Stimulated activated naive CD8-positive, alpha-beta T cell treated with anti-CD3 and anti-CD28 coated beads, Interleukin-15, amount 100 ng/mL, for 72 hours (primary cell): ENCODE results near the gene IGSF21.
"Not testable (repeated sequence)": the region's sequence is repeated elsewhere in the genome, so short reads cannot be mapped to it uniquely, and the experiment has no call there.

Experiments used
- ATAC-seq: fragments of 150-1000 bp; cut with Tn5 transposase; 2 replicates; pipeline ENCODE4 v1.10.0; 2021; ENCODE audit warnings: mild to moderate bottlenecking, moderate library complexity
- DNase-seq, 2 donors: peaks; one replicate each; pipeline ENCODE4 v3.0.0; 2021 to 2022
- H3K27ac Mint-ChIP-seq, 2 donors: one replicate each; pipeline ENCODE4 v1.8.0; 2022; ENCODE audit warnings: mild to moderate bottlenecking in 2 of 2, mixed read lengths in 2 of 2, moderate library complexity in 2 of 2
- H3K27me3 Mint-ChIP-seq: one replicate; pipeline ENCODE4 v1.8.0; 2022; ENCODE audit warnings: mixed read lengths
- H3K4me1 Mint-ChIP-seq: one replicate; pipeline ENCODE4 v1.8.0; 2022; ENCODE audit warnings: mild to moderate bottlenecking, mixed read lengths
- H3K4me3 Mint-ChIP-seq, 2 donors: one replicate each; pipeline ENCODE4 v1.8.0; 2022; ENCODE audit warnings: mild to moderate bottlenecking in 2 of 2, mixed read lengths in 2 of 2, moderate library complexity in 1 of 2
- H3K9me3 Mint-ChIP-seq, 2 donors: one replicate each; pipeline ENCODE4 v1.8.0; 2022; ENCODE audit warnings: mixed read lengths in 2 of 2

Gene IGSF21

GRCh38 chr1:18350747-18351146 lies 243.1 kb downstream of the IGSF21 start:
- no peak for ATAC-seq
- Mint-ChIP-seq H3K27ac (no peak overlapping the region), H3K4me3 (no peak overlapping the region), H3K27me3 (peaks cover 39% of the 10 kb centered on the region), H3K9me3 (no peaks in the 10 kb centered on the region), H3K4me1 (no peaks in the 10 kb centered on the region)
- DNase-seq = no peak

- H3K27me3 Mint-ChIP-seq = peaks cover 38% of the 10 kb centered on the region
- DNase-seq = no peak
- H3K4me1 Mint-ChIP-seq = no peaks in the 10 kb centered on the region
- no peak overlapping the region for H3K27ac Mint-ChIP-seq
- H3K4me3 Mint-ChIP-seq = no peak overlapping the region
- no peaks in the 10 kb centered on the region for H3K9me3 Mint-ChIP-seq
- no peak for ATAC-seq
Measured at GRCh38 chr1:18351735-18352134, 244.1 kb downstream of the IGSF21 start.

- Mint-ChIP-seq H3K9me3 (no peaks in the 10 kb centered on the region), H3K27me3 (peaks cover 48% of the 10 kb centered on the region), H3K4me3 (no peak overlapping the region), H3K27ac (no peak overlapping the region), H3K4me1 (no peaks in the 10 kb centered on the region)
- no peak for ATAC-seq
- DNase-seq = no peak
Measured at GRCh38 chr1:18352636-18353265, 245.2 kb downstream of the IGSF21 start.

- Mint-ChIP-seq H3K9me3 (no peaks in the 10 kb centered on the region), H3K27ac (no peak overlapping the region)
Measured at GRCh38 chr1:18353528-18353927, 245.9 kb downstream of the IGSF21 start.

GRCh38 chr1:18353992-18354391 lies 246.4 kb downstream of the IGSF21 start:
- ATAC-seq = no peak
- DNase-seq = no peak
- H3K4me3 Mint-ChIP-seq = no peak overlapping the region
- H3K4me1 Mint-ChIP-seq = no peaks in the 10 kb centered on the region
- H3K27me3 Mint-ChIP-seq = peaks cover 52% of the 10 kb centered on the region
- H3K27ac Mint-ChIP-seq = no peak overlapping the region
- H3K9me3 Mint-ChIP-seq = no peaks in the 10 kb centered on the region

More at GRCh38 chr1:18353528-18353927, 245.9 kb downstream of the IGSF21 start:
- H3K4me1 Mint-ChIP-seq = no peaks in the 10 kb centered on the region
- no peak for ATAC-seq
- peaks cover 52% of the 10 kb centered on the region for H3K27me3 Mint-ChIP-seq
- no peak overlapping the region for H3K4me3 Mint-ChIP-seq
- no peak for DNase-seq

GRCh38 chr1:18354612-18355011 lies 247.0 kb downstream of the IGSF21 start:
- ATAC-seq (no peak), DNase-seq (no peak)
- Mint-ChIP-seq H3K27me3 (peaks cover 52% of the 10 kb centered on the region), H3K27ac (no peak overlapping the region), H3K4me3 (no peak overlapping the region), H3K9me3 (no peaks in the 10 kb centered on the region), H3K4me1 (no peaks in the 10 kb centered on the region)

- DNase-seq = no peak
- H3K27ac Mint-ChIP-seq = no peak overlapping the region
- H3K27me3 Mint-ChIP-seq = peaks cover 52% of the 10 kb centered on the region
- no peak for ATAC-seq
- H3K9me3 Mint-ChIP-seq = no peaks in the 10 kb centered on the region
- H3K4me3 Mint-ChIP-seq = no peak overlapping the region
- no peaks in the 10 kb centered on the region for H3K4me1 Mint-ChIP-seq
Measured at GRCh38 chr1:18357622-18358230, 250.1 kb downstream of the IGSF21 start.

- H3K27me3 Mint-ChIP-seq = peaks cover 51% of the 10 kb centered on the region
- H3K4me1 Mint-ChIP-seq = no peaks in the 10 kb centered on the region
- no peak for DNase-seq
- no peak overlapping the region for H3K27ac Mint-ChIP-seq
- ATAC-seq = no peak
- no peak overlapping the region for H3K4me3 Mint-ChIP-seq
- no peaks in the 10 kb centered on the region for H3K9me3 Mint-ChIP-seq
Measured at GRCh38 chr1:18358600-18358999, 251.0 kb downstream of the IGSF21 start.

GRCh38 chr1:18360251-18360650 lies 252.7 kb downstream of the IGSF21 start:
- no peak overlapping the region for H3K27ac Mint-ChIP-seq
- ATAC-seq = no peak
- no peaks in the 10 kb centered on the region for H3K9me3 Mint-ChIP-seq
- no peak for DNase-seq
- peaks cover 53% of the 10 kb centered on the region for H3K27me3 Mint-ChIP-seq
- no peak overlapping the region for H3K4me3 Mint-ChIP-seq
- H3K4me1 Mint-ChIP-seq = no peaks in the 10 kb centered on the region

- Mint-ChIP-seq H3K4me1 (no peaks in the 10 kb centered on the region), H3K27ac (no peak overlapping the region), H3K4me3 (no peak overlapping the region), H3K27me3 (peaks cover 48% of the 10 kb centered on the region), H3K9me3 (no peaks in the 10 kb centered on the region)
- DNase-seq (no peak), ATAC-seq (no peak)
Measured at GRCh38 chr1:18362150-18362549, 254.6 kb downstream of the IGSF21 start.

GRCh38 chr1:18363436-18363835 lies 255.8 kb downstream of the IGSF21 start:
- Mint-ChIP-seq H3K27me3 (peaks cover 38% of the 10 kb centered on the region), H3K9me3 (no peaks in the 10 kb centered on the region), H3K27ac (no peak overlapping the region), H3K4me1 (no peaks in the 10 kb centered on the region), H3K4me3 (no peak overlapping the region)
- no peak for ATAC-seq
- DNase-seq = no peak

GRCh38 chr1:18365099-18365705 lies 257.6 kb downstream of the IGSF21 start:
- Mint-ChIP-seq H3K27ac (no peak overlapping the region), H3K4me1 (no peaks in the 10 kb centered on the region), H3K9me3 (no peaks in the 10 kb centered on the region), H3K4me3 (no peak overlapping the region), H3K27me3 (peaks cover 46% of the 10 kb centered on the region)
- DNase-seq (no peak), ATAC-seq (no peak)

- not testable (repeated sequence) for H3K4me3 Mint-ChIP-seq, H3K4me1 Mint-ChIP-seq, DNase-seq, ATAC-seq, H3K27ac Mint-ChIP-seq, H3K9me3 Mint-ChIP-seq
- peaks cover 31% of the 10 kb centered on the region for H3K27me3 Mint-ChIP-seq
Measured at GRCh38 chr1:18372505-18372904, 264.9 kb downstream of the IGSF21 start.

- Mint-ChIP-seq H3K9me3 (peaks cover 8 to 9% of the 10 kb centered on the region in 2 donors), H3K27ac (no peak overlapping the region), H3K27me3 (peaks cover 31% of the 10 kb centered on the region), H3K4me1 (no peaks in the 10 kb centered on the region), H3K4me3 (no peak overlapping the region)
- DNase-seq (no peak), ATAC-seq (no peak)
Measured at GRCh38 chr1:18373151-18373550, 265.6 kb downstream of the IGSF21 start.

- Mint-ChIP-seq H3K27me3 (peaks cover 31% of the 10 kb centered on the region), H3K4me1 (no peaks in the 10 kb centered on the region), H3K4me3 (no peak overlapping the region), H3K27ac (no peak overlapping the region), H3K9me3 (peaks cover 8 to 9% of the 10 kb centered on the region in 2 donors)
- no peak for DNase-seq
- ATAC-seq = no peak
Measured at GRCh38 chr1:18373882-18374493, 266.4 kb downstream of the IGSF21 start.

GRCh38 chr1:18376661-18377060 lies 269.1 kb downstream of the IGSF21 start:
- H3K9me3 Mint-ChIP-seq = peaks cover 18 to 30% of the 10 kb centered on the region in 2 donors
- ATAC-seq (no peak), DNase-seq (no peak)
- no peak overlapping the region for H3K27ac Mint-ChIP-seq
- H3K4me3 Mint-ChIP-seq = no peak overlapping the region
- H3K4me1 Mint-ChIP-seq = no peaks in the 10 kb centered on the region
- peaks cover 31% of the 10 kb centered on the region for H3K27me3 Mint-ChIP-seq
